Panc1 (cell line): ENCODE data around the gene MIER2. TPM values are rescaled to one million over a fixed set of nuclear protein-coding genes. Genes with fewer than 3 reads are reported as not detected.
A peak's percentile ranks its signal among the peaks of the same experiment; 100 is the strongest.

Experiments used
- ATAC-seq: fragments of 200-7000 bp; cut with Tn5 transposase; 2 replicates; pipeline ENCODE4 v1.9.1; 2020; ENCODE audit warnings: mild to moderate bottlenecking, moderate library complexity
- BruUV-seq: library from RNA; stranded (reverse); fragments of 400-500 nt; replicated peaks from 2 replicates; lab custom pipeline; 2021; lab: Mats Ljungman, UMichigan
- CTCF ChIA-PET: fragments of 300-600 bp; sonication (Branson Sonifier 250); formaldehyde crosslinking; loops from one replicate; lab custom pipeline; 2022; ENCODE audit warnings: antibody characterized with exemption; lab: Charles Lee
- POLR2A ChIA-PET: fragments of 300-600 bp; sonication (Branson Sonifier 250); formaldehyde crosslinking; loops from one replicate; lab custom pipeline; 2022; ENCODE audit warnings: antibody characterized with exemption; lab: Charles Lee
- DNase-seq: peaks from one replicate; pipeline ENCODE4 v3.0.0-alpha.2; 2010; ENCODE audit warnings: low read depth, low spot score
- H3K27ac ChIP-seq: 2 replicates; pipeline ENCODE4 v1.5.1; 2011; ENCODE audit warnings: mild to moderate bottlenecking, low read length, inconsistent platforms
- H3K27me3 ChIP-seq: fragments of 200-500 bp; sonication (Bioruptor generic); 2 replicates; pipeline ENCODE4 v1.6.0; 2014; ENCODE audit warnings: low read length, inconsistent platforms; ENCODE audit not compliant: control insufficient read depth, insufficient read depth
- H3K36me3 ChIP-seq: fragments of 200-500 bp; sonication (Bioruptor generic); 2 replicates; pipeline ENCODE4 v1.5.1; 2014; ENCODE audit warnings: inconsistent platforms, mild to moderate bottlenecking, low read length, moderate library complexity; ENCODE audit not compliant: control insufficient read depth, insufficient read depth
- H3K4me1 ChIP-seq: 2 replicates; pipeline ENCODE4 v1.5.1; 2011; ENCODE audit warnings: inconsistent platforms, mild to moderate bottlenecking, low read length, moderate library complexity; ENCODE audit not compliant: control insufficient read depth, insufficient read depth
- H3K4me3 ChIP-seq, 2 experiments: 2 replicates each; pipeline ENCODE4 v1.5.1; 2011 to 2012; ENCODE audit warnings: low read depth in 2 of 2, low read length in 2 of 2, mild to moderate bottlenecking in 2 of 2, inconsistent platforms in 1 of 2, moderate library complexity in 1 of 2
- H3K9me3 ChIP-seq: fragments of 200-500 bp; sonication (Bioruptor generic); 2 replicates; pipeline ENCODE4 v1.5.1; 2014; ENCODE audit warnings: low read depth, mild to moderate bottlenecking, inconsistent platforms, low read length, moderate library complexity; ENCODE audit not compliant: control insufficient read depth, insufficient read depth
- POLR2AphosphoS5 ChIP-seq: IDR thresholded peaks from 2 replicates; pipeline ENCODE4 v1.6.1; 2012; ENCODE audit warnings: mild to moderate bottlenecking, low read depth, low read length, moderate library complexity
- SIN3A ChIP-seq: IDR thresholded peaks from 2 replicates; pipeline ENCODE4 v1.6.1; 2012; ENCODE audit warnings: low read depth, mild to moderate bottlenecking, low read length, moderate library complexity, borderline replicate concordance; ENCODE audit not compliant: insufficient read depth
- TCF7L2 ChIP-seq: IDR thresholded peaks from 2 replicates; pipeline ENCODE4 v1.6.1; 2011; ENCODE audit warnings: mild to moderate bottlenecking, low read depth, low read length, inconsistent platforms
- in situ Hi-C: cut with HindIII; loops from 2 replicates; pipeline ENCODE4 v1.10.0; 2016; ENCODE audit warnings: low sequenced_read_pairs, low pct_unique_long_range_greater_than_20kb
- intact Hi-C: fragments of 100-400 bp; cut with micrococcal nuclease; formaldehyde crosslinking; loops from one replicate; pipeline ENCODE4 v1.10.0; 2022; ENCODE audit not compliant: unreplicated experiment
- total RNA-seq: library from RNA; stranded (reverse); gene quantifications from one replicate; pipeline ENCODE4 v1.2.1, GENCODE V29; 2021; ENCODE audit not compliant: unreplicated experiment
- TF ChIP-seq, protein P1 (sequence below): fragments of 450-650 bp; IDR thresholded peaks from 2 replicates; pipeline ENCODE4 v1.5.1; 2017; ENCODE audit warnings: mild to moderate bottlenecking
- TF ChIP-seq, protein P2 (sequence below), 2 experiments: IDR thresholded peaks; 2 replicates each; pipeline ENCODE4 v1.6.1; 2011 to 2012; ENCODE audit warnings: low read depth in 2 of 2, control low read depth in 1 of 2, low read length in 1 of 2, mild to moderate bottlenecking in 1 of 2, moderate library complexity in 1 of 2; ENCODE audit not compliant: insufficient read depth in 1 of 2

MIER2 gene
- total RNA-seq, 1 experiment from 2014 or later = 32.1 TPM

DNA sequence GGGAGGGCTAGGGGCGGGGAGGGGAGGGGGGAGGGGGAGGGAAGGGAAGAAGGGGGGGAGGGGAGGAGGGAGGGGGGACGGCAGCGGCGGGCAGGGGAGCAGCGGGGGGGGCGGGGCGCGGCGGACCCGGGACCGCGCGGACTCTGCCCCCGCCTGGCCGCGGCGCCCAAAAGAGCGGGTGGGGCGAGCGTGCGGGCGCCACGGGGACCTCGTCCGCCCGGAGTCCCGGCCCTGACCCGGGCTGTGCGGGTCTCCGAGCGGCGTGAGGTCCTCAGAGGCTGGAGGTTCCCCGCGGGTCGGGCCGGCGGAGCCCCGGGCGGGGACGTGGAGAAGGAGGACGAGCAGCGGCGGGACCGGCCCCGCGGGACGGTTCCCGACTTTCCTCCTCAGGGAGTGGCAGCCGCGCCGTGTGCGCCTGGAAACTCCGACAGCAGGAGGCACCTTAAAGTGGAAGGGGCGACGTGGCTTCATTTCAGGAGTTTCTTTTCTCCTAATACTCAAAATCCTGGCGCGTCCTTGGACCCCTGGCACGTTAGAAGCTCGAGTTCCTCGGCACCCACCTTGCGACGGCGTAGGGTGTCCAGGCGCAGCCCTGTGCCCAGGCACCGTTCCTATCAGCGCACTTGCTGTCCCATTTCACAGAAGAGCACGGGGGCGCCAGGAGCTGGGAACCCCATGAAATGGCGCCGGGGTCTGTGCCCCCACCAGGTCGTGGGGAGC is 52.9 kb downstream of the MIER2 start (continued):
- no peak for TF ChIP-seq SIN3A

DNA sequence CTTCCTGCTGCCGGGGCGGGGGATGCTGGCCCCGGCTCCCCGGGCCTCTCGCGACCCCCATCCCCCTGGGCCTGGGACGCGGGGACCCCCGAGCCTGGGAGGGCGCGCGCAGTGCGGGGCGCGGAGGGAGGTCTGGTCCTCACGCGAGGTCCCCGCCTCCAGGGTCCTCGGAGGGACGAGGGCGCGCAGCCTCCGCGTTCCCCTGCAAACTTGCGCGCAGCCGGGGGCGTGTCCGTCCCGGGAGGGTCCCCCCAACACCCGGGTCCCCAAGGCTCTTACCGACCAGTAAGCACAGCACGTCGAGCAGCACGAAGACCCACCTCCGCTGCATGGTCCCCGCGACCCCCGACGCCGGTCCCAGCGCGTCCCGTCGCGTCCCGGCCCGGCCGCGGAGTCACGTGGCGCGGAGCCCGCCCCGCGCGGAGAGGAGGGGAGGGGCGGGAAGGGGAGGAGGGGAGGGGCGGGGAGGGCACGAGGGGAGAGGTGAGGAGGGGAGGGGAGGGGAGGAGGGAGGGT is 53.5 kb downstream of the MIER2 start, which contains the start of gene PLPP2:
TSS of gene PLPP2 (minus strand) at position 398 of the 516 bp plus-strand sequence. CDS start at position 331, 67 bp downstream.
- H3K27ac ChIP-seq = peak within 1 kb of the TSS; percentile 90
- H3K4me1 ChIP-seq = peaks cover 14% of the 10 kb centered on the region
- no TSS peak for BruUV-seq
- TF ChIP-seq SIN3A (no peak), POLR2AphosphoS5 (no peak), TCF7L2 (no peak)
- TF ChIP-seq, protein P1, sequence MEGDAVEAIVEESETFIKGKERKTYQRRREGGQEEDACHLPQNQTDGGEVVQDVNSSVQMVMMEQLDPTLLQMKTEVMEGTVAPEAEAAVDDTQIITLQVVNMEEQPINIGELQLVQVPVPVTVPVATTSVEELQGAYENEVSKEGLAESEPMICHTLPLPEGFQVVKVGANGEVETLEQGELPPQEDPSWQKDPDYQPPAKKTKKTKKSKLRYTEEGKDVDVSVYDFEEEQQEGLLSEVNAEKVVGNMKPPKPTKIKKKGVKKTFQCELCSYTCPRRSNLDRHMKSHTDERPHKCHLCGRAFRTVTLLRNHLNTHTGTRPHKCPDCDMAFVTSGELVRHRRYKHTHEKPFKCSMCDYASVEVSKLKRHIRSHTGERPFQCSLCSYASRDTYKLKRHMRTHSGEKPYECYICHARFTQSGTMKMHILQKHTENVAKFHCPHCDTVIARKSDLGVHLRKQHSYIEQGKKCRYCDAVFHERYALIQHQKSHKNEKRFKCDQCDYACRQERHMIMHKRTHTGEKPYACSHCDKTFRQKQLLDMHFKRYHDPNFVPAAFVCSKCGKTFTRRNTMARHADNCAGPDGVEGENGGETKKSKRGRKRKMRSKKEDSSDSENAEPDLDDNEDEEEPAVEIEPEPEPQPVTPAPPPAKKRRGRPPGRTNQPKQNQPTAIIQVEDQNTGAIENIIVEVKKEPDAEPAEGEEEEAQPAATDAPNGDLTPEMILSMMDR = no peak
- TF ChIP-seq, protein P2, sequence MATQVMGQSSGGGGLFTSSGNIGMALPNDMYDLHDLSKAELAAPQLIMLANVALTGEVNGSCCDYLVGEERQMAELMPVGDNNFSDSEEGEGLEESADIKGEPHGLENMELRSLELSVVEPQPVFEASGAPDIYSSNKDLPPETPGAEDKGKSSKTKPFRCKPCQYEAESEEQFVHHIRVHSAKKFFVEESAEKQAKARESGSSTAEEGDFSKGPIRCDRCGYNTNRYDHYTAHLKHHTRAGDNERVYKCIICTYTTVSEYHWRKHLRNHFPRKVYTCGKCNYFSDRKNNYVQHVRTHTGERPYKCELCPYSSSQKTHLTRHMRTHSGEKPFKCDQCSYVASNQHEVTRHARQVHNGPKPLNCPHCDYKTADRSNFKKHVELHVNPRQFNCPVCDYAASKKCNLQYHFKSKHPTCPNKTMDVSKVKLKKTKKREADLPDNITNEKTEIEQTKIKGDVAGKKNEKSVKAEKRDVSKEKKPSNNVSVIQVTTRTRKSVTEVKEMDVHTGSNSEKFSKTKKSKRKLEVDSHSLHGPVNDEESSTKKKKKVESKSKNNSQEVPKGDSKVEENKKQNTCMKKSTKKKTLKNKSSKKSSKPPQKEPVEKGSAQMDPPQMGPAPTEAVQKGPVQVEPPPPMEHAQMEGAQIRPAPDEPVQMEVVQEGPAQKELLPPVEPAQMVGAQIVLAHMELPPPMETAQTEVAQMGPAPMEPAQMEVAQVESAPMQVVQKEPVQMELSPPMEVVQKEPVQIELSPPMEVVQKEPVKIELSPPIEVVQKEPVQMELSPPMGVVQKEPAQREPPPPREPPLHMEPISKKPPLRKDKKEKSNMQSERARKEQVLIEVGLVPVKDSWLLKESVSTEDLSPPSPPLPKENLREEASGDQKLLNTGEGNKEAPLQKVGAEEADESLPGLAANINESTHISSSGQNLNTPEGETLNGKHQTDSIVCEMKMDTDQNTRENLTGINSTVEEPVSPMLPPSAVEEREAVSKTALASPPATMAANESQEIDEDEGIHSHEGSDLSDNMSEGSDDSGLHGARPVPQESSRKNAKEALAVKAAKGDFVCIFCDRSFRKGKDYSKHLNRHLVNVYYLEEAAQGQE (IDR thresholded peaks at IDR 0.05; ENCODE audit: insufficient read depth in 1 of 2, low read depth in 2 of 2, low read length in 1 of 2) = no peak
- H3K36me3 ChIP-seq = no peaks in the 10 kb centered on the region; the same call in 1 of the 2 replicates
- CTCF ChIA-PET = no interaction called here
- DNase-seq (no peak), ATAC-seq (peak; percentile 23; the same call in 1 of the 2 replicates)
- H3K9me3 ChIP-seq = no peaks in the 10 kb centered on the region
- H3K27me3 ChIP-seq = no peaks in the 10 kb centered on the region
- intact Hi-C loops = no loop called here
- POLR2A ChIA-PET = no interaction called here
- H3K4me3 ChIP-seq = peak within 1 kb of the TSS; percentile 54 to 80
- in situ Hi-C loops = no loop called here

DNA sequence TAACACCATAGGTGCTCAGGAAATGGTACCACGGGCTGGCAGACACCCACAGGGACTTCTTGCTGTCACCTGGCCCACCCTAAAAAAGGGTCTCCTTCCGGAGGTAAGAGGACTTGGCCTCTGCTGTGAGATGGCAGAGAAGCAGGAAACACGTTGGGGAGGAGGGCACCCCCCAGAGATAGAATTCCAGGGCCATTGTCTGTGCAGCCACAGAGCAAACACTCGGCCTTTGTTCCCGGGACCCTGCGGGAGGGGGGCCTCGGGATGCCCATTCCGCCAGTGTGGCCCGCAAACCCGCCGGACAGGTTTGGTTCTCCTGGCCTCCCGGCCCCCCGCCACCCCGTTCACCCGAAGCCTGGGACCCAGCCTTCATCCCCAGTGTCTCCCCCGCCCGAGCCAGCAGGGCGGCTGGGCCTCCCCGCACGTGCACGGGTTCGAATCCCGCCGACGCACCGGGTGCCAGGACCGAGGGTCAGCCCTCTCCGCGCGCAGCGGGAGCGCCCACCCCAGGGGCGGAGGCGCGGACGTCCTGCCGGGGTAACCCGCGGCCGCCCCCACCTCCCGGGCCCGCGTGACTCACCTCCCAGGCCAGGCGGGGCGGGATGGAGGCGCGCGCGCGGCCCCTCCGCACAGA is 54.1 kb downstream of the MIER2 start:
- no peaks in the 10 kb centered on the region for H3K27me3 ChIP-seq
- in situ Hi-C loops = no loop called here
- peak overlapping the region; percentile 90 for H3K27ac ChIP-seq
- ATAC-seq (peak; percentile 55), DNase-seq (peak; percentile 7)
- intact Hi-C loops = no loop called here
- H3K4me1 ChIP-seq = peaks cover 10% of the 10 kb centered on the region
- H3K36me3 ChIP-seq = no peaks in the 10 kb centered on the region; the same call in 1 of the 2 replicates
- ChIA-PET POLR2A (no interaction called here), CTCF (no interaction called here)
- BruUV-seq = no TSS peak
- no peaks in the 10 kb centered on the region for H3K9me3 ChIP-seq
- TF ChIP-seq, protein P1 = no peak
- TF ChIP-seq SIN3A = no peak
- TF ChIP-seq, protein P2 (IDR thresholded peaks at IDR 0.05; ENCODE audit: insufficient read depth in 1 of 2, low read depth in 2 of 2, low read length in 1 of 2) = no peak
- peak overlapping the region; percentile 54 to 80 for H3K4me3 ChIP-seq
